DMS53 treated with DMSO at 0.1 percent for 48 hours (cell line): Measurements from ENCODE around the gene PAEP.
"Not testable (repeated sequence)": the region's sequence is repeated elsewhere in the genome, so short reads cannot be mapped to it uniquely, and the experiment has no call there.

Experiments
- DNase-seq: peaks from one replicate; lab custom pipeline; 2025; ENCODE audit not compliant: unreplicated experiment; lab: John Stamatoyannopoulos, UW

Gene PAEP

GRCh38 chr9:135549478-135550343, 11.8 kb upstream of the PAEP start:
- DNase-seq = not testable (repeated sequence)

DNA sequence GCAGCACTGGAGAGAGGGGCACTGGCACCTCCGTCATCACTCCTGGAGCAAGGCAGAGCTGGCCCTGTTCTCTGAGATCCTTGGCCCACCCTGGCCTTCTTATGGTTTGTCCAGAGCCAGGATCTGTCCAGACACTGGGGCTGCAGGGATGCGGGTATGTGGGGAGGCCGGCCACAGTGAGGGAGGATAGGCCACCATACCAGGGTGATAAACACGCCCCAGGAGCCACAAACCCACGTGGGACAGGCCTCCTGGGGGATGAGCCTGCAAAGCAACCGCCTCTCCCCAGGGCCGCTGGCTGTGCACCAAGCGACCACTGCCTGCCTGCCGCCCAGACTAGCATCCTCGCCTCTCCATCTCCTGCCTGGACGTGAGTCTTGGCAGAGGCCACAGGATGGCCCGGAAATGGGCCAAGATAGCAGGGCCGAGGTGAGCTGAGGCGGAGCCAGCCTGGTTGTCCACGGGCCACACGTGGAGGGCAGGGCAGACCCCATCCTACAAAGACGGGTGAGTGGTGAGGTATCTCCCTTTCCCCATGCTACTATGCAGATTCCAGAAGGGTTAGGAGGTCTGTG, 11.1 kb upstream of the PAEP start:
- no peak for DNase-seq

DNA sequence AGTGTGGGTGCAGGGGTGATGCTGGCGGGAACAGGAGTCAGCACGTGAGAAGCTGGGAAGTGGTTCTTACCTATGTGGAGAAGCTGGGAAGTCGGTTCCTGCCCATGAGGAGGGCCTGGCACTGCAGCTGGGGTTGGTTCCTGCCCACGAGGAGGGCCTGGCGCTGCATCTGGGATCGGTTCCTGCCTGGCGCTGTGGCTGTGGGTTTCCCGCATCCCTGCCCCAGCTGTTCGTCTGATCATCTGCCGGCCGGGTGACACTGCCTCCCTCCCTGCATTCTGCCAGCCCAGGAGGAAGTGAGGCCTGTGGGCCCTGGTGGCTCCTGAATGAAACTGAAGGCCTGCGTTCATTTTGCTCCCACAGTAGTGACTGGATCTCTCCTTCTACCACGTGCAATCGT, 10.5 kb upstream of the PAEP start:
- DNase-seq = no peak

DNA sequence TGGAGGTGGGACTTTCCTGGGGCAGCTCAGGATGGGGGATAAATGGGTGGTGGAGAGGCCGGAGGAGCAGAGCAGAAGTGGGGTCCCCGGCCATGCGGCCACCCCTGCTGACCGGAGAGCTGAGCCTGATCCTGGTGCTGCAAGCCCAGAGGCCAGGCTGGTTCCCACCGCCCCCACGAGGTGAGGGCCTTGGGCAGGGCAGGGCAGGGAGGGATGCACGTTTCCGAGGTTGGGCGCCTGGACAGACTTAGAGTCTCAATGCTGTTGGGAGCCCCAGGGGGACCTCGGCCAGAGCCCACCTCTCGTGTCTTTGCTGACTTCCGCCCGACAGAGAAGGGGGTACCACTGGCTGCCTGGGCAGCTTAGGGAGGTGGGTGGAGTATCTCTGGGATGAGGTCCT, 10.1 kb upstream of the PAEP start:
- no peak for DNase-seq

DNA sequence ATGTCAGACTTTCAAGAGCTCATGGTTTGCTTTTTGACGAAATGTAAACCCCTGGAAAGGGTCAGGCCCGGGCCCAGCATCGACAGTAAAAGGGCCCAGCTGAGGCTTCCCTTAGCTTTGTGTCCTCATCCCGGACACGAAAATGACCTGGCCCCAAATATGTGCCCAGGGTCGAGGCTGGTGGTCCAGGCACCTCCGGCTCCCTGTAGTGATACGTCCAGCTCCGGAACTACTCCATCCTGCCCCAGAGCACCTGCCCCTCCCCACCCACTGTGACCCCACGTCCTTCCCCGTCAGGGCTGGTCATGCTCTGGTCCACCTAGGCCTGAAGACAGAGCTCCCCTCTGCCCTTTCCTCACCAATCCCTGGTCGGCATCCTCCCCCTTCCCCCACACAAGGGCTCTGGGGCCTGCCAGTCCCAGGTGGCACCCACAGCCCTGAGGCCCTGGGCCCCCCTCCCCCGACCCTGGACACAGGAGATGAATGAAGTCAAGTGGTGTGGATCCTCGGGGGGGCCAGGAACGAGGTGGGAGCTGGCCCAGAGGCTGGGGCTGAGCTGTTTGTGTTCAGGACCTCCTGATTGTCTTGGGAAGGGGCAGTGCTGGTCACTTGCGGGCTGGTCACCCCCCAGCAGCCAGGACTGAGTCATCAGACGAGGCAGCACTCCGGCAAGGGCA, 9.4 kb upstream of the PAEP start:
- DNase-seq = no peak

- no peak for DNase-seq
Measured at GRCh38 chr9:135552698-135553171, 8.8 kb upstream of the PAEP start.

GRCh38 chr9:135554718-135555117, 6.8 kb upstream of the PAEP start:
- no peak for DNase-seq

- DNase-seq = peak; percentile 9
Measured at GRCh38 chr9:135555203-135555602, 6.4 kb upstream of the PAEP start.

DNA sequence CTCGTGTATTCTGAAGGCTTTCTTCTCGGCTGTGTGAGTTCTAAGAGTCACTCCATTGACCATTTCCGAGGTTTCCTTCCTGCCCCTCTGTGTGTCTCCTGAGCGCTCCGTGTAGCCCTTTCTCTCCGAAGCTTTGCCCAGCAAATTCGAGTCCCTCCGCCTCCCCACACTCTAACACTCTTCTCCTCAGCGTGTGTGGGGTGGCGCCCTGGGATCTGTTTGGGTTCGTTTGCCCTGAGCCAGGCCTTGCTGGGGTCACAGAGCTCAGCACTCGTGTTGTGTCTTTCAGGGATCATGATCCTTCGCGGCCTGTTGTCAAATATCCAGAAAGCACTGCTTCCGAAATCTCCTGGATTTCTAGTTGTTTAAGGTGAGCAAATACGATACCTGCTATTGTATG, 5.6 kb upstream of the PAEP start:
- no peak for DNase-seq

DNA sequence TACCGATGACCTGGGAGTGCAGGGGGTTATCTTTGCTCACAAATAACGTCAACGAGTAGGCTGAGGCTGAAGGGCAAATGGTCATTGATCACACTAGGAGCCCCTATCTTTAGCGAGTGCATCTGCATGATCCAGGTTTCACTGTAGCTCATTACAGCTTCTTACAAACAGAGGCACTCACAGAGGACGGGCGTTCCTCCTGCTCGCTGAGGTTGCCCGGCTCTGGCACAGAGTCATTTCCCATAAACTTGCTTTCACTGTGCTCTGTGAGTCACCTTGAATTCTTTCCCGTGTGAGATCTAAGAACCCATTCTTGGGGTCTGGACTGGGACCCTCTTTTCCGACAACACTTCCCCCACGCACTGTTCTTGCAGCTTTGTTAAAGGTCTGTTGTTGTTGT, 1.9 kb upstream of the PAEP start:
- DNase-seq = no peak

DNA sequence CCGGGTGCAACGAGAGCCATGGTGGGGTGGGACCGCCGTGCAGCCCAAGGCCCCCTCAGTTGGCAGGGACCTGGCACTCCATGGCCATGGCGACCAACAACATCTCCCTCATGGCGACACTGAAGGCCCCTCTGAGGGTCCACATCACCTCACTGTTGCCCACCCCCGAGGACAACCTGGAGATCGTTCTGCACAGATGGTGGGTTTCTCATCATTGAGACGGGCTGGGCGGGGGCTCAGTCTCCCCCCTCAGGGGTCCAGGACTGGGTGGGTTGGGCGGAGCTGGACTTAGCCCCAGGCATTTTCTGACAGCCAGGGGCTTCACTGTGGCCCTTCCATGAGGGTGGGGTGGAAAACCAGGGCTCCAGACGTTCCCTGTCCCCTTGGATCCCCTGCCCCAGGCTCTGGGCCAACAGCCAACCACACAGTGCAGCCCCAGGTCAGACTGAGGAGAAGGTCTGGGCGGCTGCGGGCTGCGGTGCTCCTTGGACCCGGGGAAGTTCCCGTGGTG, 734 bp downstream of the PAEP start:
- no peak for DNase-seq

DNA sequence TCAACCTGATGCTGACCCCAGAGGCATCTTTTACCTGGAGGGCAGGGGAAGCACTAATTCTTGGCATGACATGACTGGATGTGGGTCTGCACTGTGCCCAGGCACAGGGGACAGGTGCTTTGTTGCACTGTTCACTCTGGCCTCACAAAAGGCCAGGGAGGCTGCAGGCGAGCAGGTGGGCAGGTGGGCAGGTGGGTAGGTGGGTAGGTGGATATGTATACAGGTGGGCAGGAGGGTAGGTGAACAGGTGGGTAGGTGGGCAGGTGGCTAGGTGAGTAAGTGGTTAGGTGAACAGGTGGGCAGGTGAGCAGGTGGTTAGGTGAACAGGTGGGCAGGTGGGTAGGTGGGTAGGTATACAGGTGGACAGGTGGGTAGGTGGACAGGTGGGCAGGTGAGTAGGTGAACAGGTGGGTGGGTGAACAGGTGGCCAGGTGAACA, 1.5 kb downstream of the PAEP start:
- no peak for DNase-seq

- no peak for DNase-seq
Measured at GRCh38 chr9:135563858-135564257, 2.3 kb downstream of the PAEP start.

DNA sequence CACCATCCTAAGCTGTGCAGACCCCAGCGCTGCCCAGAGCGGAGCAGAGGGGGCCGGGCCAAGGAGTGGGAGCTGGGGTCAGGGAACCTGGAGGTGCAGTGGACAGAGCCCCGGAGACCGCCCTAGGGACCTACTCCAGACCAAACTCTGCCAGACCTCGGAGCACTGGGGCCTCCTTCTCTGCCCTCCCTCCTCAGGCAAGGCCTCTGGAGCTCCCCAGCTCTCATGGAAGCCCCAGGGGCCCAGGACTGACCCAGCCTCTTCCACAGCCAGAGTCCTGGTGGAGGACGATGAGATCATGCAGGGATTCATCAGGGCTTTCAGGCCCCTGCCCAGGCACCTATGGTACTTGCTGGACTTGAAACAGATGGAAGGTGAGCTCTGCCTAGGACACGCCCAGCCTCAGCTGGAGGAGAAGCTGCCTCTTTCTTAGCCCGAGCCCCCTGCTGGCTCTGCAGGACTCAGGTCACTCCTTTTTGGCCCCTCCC, 3.6 kb downstream of the PAEP start:
- DNase-seq = no peak

GRCh38 chr9:135565636-135566035, 4.1 kb downstream of the PAEP start:
- no peak for DNase-seq

GRCh38 chr9:135566552-135566951, 5.0 kb downstream of the PAEP start:
- no peak for DNase-seq

- DNase-seq = no peak
Measured at GRCh38 chr9:135567311-135567710, 5.8 kb downstream of the PAEP start.

- no peak for DNase-seq
Measured at GRCh38 chr9:135568026-135568425, 6.5 kb downstream of the PAEP start.

- DNase-seq = no peak
Measured at GRCh38 chr9:135570456-135570855, 8.9 kb downstream of the PAEP start.

- DNase-seq = no peak
Measured at GRCh38 chr9:135572233-135572632, 10.7 kb downstream of the PAEP start.

GRCh38 chr9:135573124-135573523, 11.6 kb downstream of the PAEP start:
- DNase-seq = no peak

DNA sequence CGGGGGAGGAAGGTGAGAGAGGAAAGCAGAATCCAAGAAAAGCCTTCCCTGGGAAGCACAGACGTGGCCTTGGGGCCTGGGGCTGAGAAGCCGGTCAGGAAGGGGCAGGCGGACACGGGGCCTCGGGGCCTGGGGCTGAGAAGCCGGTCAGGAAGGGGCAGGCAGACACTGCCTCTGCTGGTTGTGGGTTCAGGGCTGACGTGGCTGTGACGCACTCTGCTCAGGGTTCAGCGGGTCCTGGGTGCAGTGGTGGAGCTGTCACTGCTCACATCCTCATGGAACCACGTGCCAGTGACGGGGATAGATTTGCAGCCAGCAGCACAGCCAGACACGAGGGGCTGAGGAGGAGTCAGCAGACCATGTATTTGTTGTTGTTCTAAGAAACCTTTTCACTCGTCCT, 12.8 kb downstream of the PAEP start:
- no peak for DNase-seq
